HEK293 (cell line): ENCODE results near the gene SCUBE1.

ENCODE experiments used
- CTCF ChIA-PET: fragments of 350-600 bp; formaldehyde crosslinking; extraction: SDS; loops from one replicate; lab custom pipeline; 2021; ENCODE audit warnings: antibody characterized with exemption; lab: Yijun Ruan, JAX
- POLR2A ChIA-PET: fragments of 300-600 bp; formaldehyde crosslinking; extraction: SDS; loops from one replicate; lab custom pipeline; 2020; ENCODE audit warnings: antibody characterized with exemption, inconsistent platforms; lab: Yijun Ruan, JAX
- H3K27ac ChIP-seq: fragments of 200-500 bp; sonication (Bioruptor generic); 2 replicates; pipeline ENCODE4 v1.5.1; 2014; ENCODE audit warnings: low read depth, low read length, control low read depth, inconsistent platforms; ENCODE audit errors: extremely low read depth
- H3K36me3 ChIP-seq, 2 experiments: fragments of 200-500 bp in 1 of 2; sonication (Bioruptor generic) in 1 of 2; 1 replicate in 1 of 2; 2 replicates in 1 of 2; pipeline ENCODE4 v1.5.1; 2014 to 2017; ENCODE audit warnings: inconsistent platforms in 2 of 2, low read length in 2 of 2; ENCODE audit not compliant: control insufficient read depth in 2 of 2, insufficient read depth in 1 of 2
- H3K4me1 ChIP-seq: fragments of 200-500 bp; sonication (Bioruptor generic); 2 replicates; pipeline ENCODE4 v1.5.1; 2014; ENCODE audit warnings: mild to moderate bottlenecking, low read length, inconsistent platforms; ENCODE audit not compliant: control insufficient read depth, insufficient read depth
- H3K4me3 ChIP-seq: 2 replicates; pipeline ENCODE4 v1.5.1; 2011; ENCODE audit warnings: low read depth, mild to moderate bottlenecking, control low read depth, low read length, moderate library complexity
- H3K9me3 ChIP-seq: fragments of 200-500 bp; sonication (Bioruptor generic); 2 replicates; pipeline ENCODE4 v1.5.1; 2014; ENCODE audit warnings: low read depth, low read length, inconsistent platforms; ENCODE audit not compliant: control insufficient read depth, insufficient read depth
- IKZF3 ChIP-seq: fragments of 450-650 bp; IDR thresholded peaks from 2 replicates; pipeline ENCODE4 v1.5.0; 2018; ENCODE audit warnings: missing biosample characterization, mild to moderate bottlenecking, missing genetic modification characterization, moderate library complexity
- KLF1 ChIP-seq: fragments of 450-650 bp; formaldehyde crosslinking; IDR thresholded peaks from 2 replicates; pipeline ENCODE4 v1.5.1; 2016; ENCODE audit warnings: missing biosample characterization, missing genetic modification characterization
- KLF9 ChIP-seq: fragments of 450-650 bp; formaldehyde crosslinking; IDR thresholded peaks from 2 replicates; pipeline ENCODE4 v1.5.1; 2016; ENCODE audit warnings: missing biosample characterization, missing genetic modification characterization, low read depth
- OSR2 ChIP-seq: fragments of 450-650 bp; formaldehyde crosslinking; IDR thresholded peaks from 2 replicates; pipeline ENCODE4 v1.5.1; 2016; ENCODE audit warnings: missing biosample characterization, missing genetic modification characterization
- REST ChIP-seq: fragments of 450-650 bp; formaldehyde crosslinking; IDR thresholded peaks from 2 replicates; pipeline ENCODE4 v1.5.1; 2016; ENCODE audit warnings: missing biosample characterization, missing genetic modification characterization
- SCRT2 ChIP-seq: fragments of 450-650 bp; formaldehyde crosslinking; IDR thresholded peaks from 2 replicates; pipeline ENCODE4 v1.5.1; 2016; ENCODE audit warnings: missing biosample characterization, missing genetic modification characterization
- ZFP69B ChIP-seq: fragments of 450-650 bp; formaldehyde crosslinking; IDR thresholded peaks from 2 replicates; pipeline ENCODE4 v1.5.1; 2016; ENCODE audit warnings: missing biosample characterization, missing genetic modification characterization
- ZNF2 ChIP-seq: fragments of 450-650 bp; formaldehyde crosslinking; IDR thresholded peaks from 2 replicates; pipeline ENCODE4 v1.5.1; 2016; ENCODE audit warnings: missing biosample characterization, missing genetic modification characterization
- ZNF221 ChIP-seq: fragments of 450-650 bp; formaldehyde crosslinking; IDR thresholded peaks from 2 replicates; pipeline ENCODE4 v1.5.1; 2017; ENCODE audit warnings: missing biosample characterization, missing genetic modification characterization, borderline replicate concordance
- ZNF341 ChIP-seq: fragments of 450-650 bp; formaldehyde crosslinking; IDR thresholded peaks from 2 replicates; pipeline ENCODE4; 2016; ENCODE audit warnings: low read depth, missing biosample characterization, missing genetic modification characterization
- ZNF596 ChIP-seq: fragments of 450-650 bp; IDR thresholded peaks from 2 replicates; pipeline ENCODE4 v1.5.0; 2018; ENCODE audit warnings: missing biosample characterization, mild to moderate bottlenecking, missing genetic modification characterization, moderate library complexity
- ZNF692 ChIP-seq: fragments of 450-650 bp; formaldehyde crosslinking; IDR thresholded peaks from 2 replicates; pipeline ENCODE4 v1.5.1; 2016; ENCODE audit warnings: missing biosample characterization, missing genetic modification characterization
- ZNF843 ChIP-seq: fragments of 450-650 bp; formaldehyde crosslinking; IDR thresholded peaks from 2 replicates; pipeline ENCODE4 v1.5.1; 2016; ENCODE audit warnings: missing biosample characterization, missing genetic modification characterization
- TF ChIP-seq, protein P1 (sequence below): fragments of 450-650 bp; formaldehyde crosslinking; optimal IDR thresholded peaks from 2 replicates; pipeline ENCODE3; 2016; ENCODE audit warnings: missing biosample characterization, mild to moderate bottlenecking, missing genetic modification characterization

Gene SCUBE1

GRCh38 chr22:43151251-43152002, 191.7 kb downstream of the SCUBE1 start, which contains the start of gene TSPO:
Gene TSPO, plus strand, starts transcription at chr22:43151559. Its CDS starts 7,680 bp downstream, at chr22:43159239.
- ChIA-PET CTCF (no interaction called here), POLR2A (interaction anchor here (3.1 kb wide), 1 partner anchor 36 kb away, joined by 10 read pairs; the partner anchor contains the start of gene TTLL12)
- peak within 1 kb of the TSS; percentile 49; the same call in 1 of the 2 replicates for H3K27ac ChIP-seq
- H3K9me3 ChIP-seq, result no peaks in the 10 kb centered on the region
- peak within 1 kb of the TSS; percentile 51 for H3K4me3 ChIP-seq
- TF ChIP-seq SCRT2 (tag by site-specific recombination) (no peak), ZNF692 (tag by site-specific recombination) (peak; percentile 83), ZNF341 (tag by site-specific recombination) (peak; percentile 77), ZNF221 (tag by site-specific recombination) (no peak), KLF1 (tag by site-specific recombination) (peak; percentile 15), ZNF2 (tag by site-specific recombination) (0 out of 2 replicates have a peak, but pooled peaks have one; percentile 1), OSR2 (tag by site-specific recombination) (0 out of 2 replicates have a peak, but pooled peaks have one; percentile 26), REST (tag by site-specific recombination) (no peak), ZNF596 (tag by site-specific recombination) (no peak), IKZF3 (tag by site-specific recombination) (peak; percentile 50; the same call in 1 of the 2 replicates), KLF9 (tag by site-specific recombination) (0 out of 2 replicates have a peak, but pooled peaks have one; percentile 19), ZFP69B (tag by site-specific recombination) (peak; percentile 77)
- TF ChIP-seq, protein P1, sequence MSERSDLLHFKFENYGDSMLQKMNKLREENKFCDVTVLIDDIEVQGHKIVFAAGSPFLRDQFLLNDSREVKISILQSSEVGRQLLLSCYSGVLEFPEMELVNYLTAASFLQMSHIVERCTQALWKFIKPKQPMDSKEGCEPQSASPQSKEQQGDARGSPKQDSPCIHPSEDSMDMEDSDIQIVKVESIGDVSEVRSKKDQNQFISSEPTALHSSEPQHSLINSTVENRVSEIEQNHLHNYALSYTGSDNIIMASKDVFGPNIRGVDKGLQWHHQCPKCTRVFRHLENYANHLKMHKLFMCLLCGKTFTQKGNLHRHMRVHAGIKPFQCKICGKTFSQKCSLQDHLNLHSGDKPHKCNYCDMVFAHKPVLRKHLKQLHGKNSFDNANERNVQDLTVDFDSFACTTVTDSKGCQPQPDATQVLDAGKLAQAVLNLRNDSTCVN, result peak; percentile 63
- no peaks in the 10 kb centered on the region for H3K36me3 ChIP-seq
- H3K4me1 ChIP-seq, result peaks cover 10% of the 10 kb centered on the region

DNA sequence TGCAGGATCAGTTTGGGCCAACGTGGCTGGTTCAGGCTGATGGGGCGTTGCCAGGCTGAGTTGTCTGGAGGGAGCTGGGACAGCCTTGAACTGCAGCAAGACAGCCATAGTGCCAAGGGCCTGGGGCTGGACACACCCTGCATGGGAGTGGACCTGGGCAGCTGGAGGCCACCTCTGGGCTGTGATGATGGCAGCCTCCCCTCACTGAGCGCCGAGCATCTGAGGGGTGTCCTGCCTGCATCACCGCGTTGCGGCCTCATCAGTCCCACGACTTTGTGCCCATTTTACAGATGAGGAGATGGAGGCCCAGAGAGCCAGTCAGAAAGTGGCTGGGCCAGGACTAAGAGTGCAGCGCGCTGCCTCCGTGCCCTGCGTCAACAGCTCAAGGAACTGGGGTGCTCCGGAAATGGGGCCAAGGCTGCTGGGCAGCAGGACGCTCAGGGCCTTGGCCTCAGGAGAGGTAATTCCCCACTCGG, 192.4 kb downstream of the SCUBE1 start:
- Histone ChIP-seq H3K36me3 (no peaks in the 10 kb centered on the region), H3K4me1 (peaks cover 10% of the 10 kb centered on the region), H3K9me3 (no peaks in the 10 kb centered on the region), H3K4me3 (peak overlapping the region; percentile 15; the same call in 1 of the 2 replicates), H3K27ac (peak overlapping the region; percentile 31; the same call in 1 of the 2 replicates)
- ChIA-PET POLR2A (interaction anchor here (3.1 kb wide), 1 partner anchor 37 kb away, joined by 10 read pairs; the partner anchor contains the start of gene TTLL12), CTCF (no interaction called here)
- no peak for TF ChIP-seq ZNF341 (tag by site-specific recombination)
- peak; percentile 39; the same call in 1 of the 2 replicates for TF ChIP-seq ZNF2 (tag by site-specific recombination)
- TF ChIP-seq ZNF843, result no peak
